ENCODE results near the gene CACNA1C.

- TF ChIP-seq, protein P1, sequence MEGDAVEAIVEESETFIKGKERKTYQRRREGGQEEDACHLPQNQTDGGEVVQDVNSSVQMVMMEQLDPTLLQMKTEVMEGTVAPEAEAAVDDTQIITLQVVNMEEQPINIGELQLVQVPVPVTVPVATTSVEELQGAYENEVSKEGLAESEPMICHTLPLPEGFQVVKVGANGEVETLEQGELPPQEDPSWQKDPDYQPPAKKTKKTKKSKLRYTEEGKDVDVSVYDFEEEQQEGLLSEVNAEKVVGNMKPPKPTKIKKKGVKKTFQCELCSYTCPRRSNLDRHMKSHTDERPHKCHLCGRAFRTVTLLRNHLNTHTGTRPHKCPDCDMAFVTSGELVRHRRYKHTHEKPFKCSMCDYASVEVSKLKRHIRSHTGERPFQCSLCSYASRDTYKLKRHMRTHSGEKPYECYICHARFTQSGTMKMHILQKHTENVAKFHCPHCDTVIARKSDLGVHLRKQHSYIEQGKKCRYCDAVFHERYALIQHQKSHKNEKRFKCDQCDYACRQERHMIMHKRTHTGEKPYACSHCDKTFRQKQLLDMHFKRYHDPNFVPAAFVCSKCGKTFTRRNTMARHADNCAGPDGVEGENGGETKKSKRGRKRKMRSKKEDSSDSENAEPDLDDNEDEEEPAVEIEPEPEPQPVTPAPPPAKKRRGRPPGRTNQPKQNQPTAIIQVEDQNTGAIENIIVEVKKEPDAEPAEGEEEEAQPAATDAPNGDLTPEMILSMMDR (conservative IDR thresholded peaks at IDR 0.05), result no peak
- no peak; the same call in 1 of the 2 replicates for TF ChIP-seq EZH2 (IDR thresholded peaks at IDR 0.05; ENCODE audit: low read depth)
These were observed 362.2 kb downstream of the CACNA1C start for GRCh38 chr12:2414810-2415567.

Measured in PC-9 (cell line).